Liver (tissue), 9 donors: ENCODE measurements around the gene WNK2. TPM values are rescaled to one million over a fixed set of nuclear protein-coding genes. Genes with fewer than 3 reads are reported as not detected.
"Not testable (repeated sequence)": the region's sequence is repeated elsewhere in the genome, so short reads cannot be mapped to it uniquely, and the experiment has no call there.

Source experiments
- DNase-seq: peaks from one replicate; pipeline ENCODE4 v3.0.0-alpha.2; 2017; ENCODE audit warnings: low spot score
- H3K27ac ChIP-seq, 2 donors: one replicate each; pipeline ENCODE4 v1.7.0; 2013; ENCODE audit warnings: inconsistent platforms in 2 of 2, low read length in 2 of 2, control low read depth in 1 of 2, low read depth in 1 of 2, mild to moderate bottlenecking in 1 of 2
- H3K27me3 ChIP-seq, 4 donors: one replicate each; pipeline versions ENCODE4 v1.6.1 to v1.7.0; 2013; ENCODE audit warnings: low read length in 3 of 4, inconsistent platforms in 1 of 4, mild to moderate bottlenecking in 1 of 4, moderate library complexity in 1 of 4; ENCODE audit not compliant: control insufficient read depth in 4 of 4, insufficient read depth in 4 of 4
- H3K36me3 ChIP-seq, 4 donors: one replicate each; pipeline versions ENCODE4 v1.6.1 to v1.7.0; 2013; ENCODE audit warnings: low read length in 3 of 4, mild to moderate bottlenecking in 3 of 4, low read depth in 1 of 4, moderate library complexity in 1 of 4; ENCODE audit not compliant: control insufficient read depth in 4 of 4, insufficient read depth in 3 of 4
- H3K4me1 ChIP-seq, 4 donors: one replicate each; pipeline versions ENCODE4 v1.6.1 to v1.7.0; 2013; ENCODE audit warnings: low read length in 3 of 4, mild to moderate bottlenecking in 3 of 4, moderate library complexity in 1 of 4; ENCODE audit not compliant: control insufficient read depth in 4 of 4, insufficient read depth in 4 of 4
- H3K4me3 ChIP-seq, 3 donors: one replicate each; pipeline versions ENCODE4 v1.6.1 to v1.7.0; 2013; ENCODE audit warnings: low read length in 3 of 3, control low read depth in 1 of 3, low read depth in 1 of 3, mild to moderate bottlenecking in 1 of 3
- H3K9ac ChIP-seq, 2 donors: one replicate each; pipeline ENCODE4 v1.7.0; 2013; ENCODE audit warnings: low read length in 2 of 2, mild to moderate bottlenecking in 2 of 2, moderate library complexity in 2 of 2, control low read depth in 1 of 2, low read depth in 1 of 2
- H3K9me3 ChIP-seq, 4 donors: one replicate each; pipeline versions ENCODE4 v1.6.1 to v1.7.0; 2013; ENCODE audit warnings: low read length in 3 of 4; ENCODE audit not compliant: control insufficient read depth in 4 of 4
- CTCF ChIP-seq: fragments of 150-350 bp; IDR thresholded peaks from 2 replicates; pipeline ENCODE4 v1.5.1; 2017; ENCODE audit warnings: improper control_type of control experiment, low read depth, low read length; ENCODE audit not compliant: missing input control
- EGR1 ChIP-seq, 2 donors: IDR thresholded peaks; 2 replicates each; pipeline ENCODE4 v1.6.1; 2016 to 2018; ENCODE audit warnings: antibody characterized with exemption in 2 of 2, low read depth in 2 of 2
- FOXA2 ChIP-seq: IDR thresholded peaks from 2 replicates; pipeline ENCODE4 v1.6.1; 2016; ENCODE audit warnings: antibody characterized with exemption
- GABPA ChIP-seq, 2 donors: IDR thresholded peaks in 1 of 2; conservative IDR thresholded peaks in 1 of 2; 2 replicates each; pipeline ENCODE4 v1.6.1; 2016; ENCODE audit warnings: antibody characterized with exemption in 2 of 2, mild to moderate bottlenecking in 1 of 2, moderate library complexity in 1 of 2
- HNF4A ChIP-seq, 2 donors: conservative IDR thresholded peaks; 2 replicates each; pipeline ENCODE4 v1.6.1; 2016; ENCODE audit warnings: antibody characterized with exemption in 2 of 2, mild to moderate bottlenecking in 2 of 2
- HNF4G ChIP-seq: IDR thresholded peaks from 2 replicates; pipeline ENCODE4 v1.6.1; 2016; ENCODE audit warnings: antibody characterized with exemption
- JUND ChIP-seq, 2 donors: IDR thresholded peaks; 2 replicates each; pipeline ENCODE4 v1.6.1; 2016; ENCODE audit warnings: antibody characterized with exemption in 2 of 2
- MAX ChIP-seq: IDR thresholded peaks from 2 replicates; pipeline ENCODE4 v1.6.1; 2016; ENCODE audit warnings: antibody characterized with exemption
- NR2F2 ChIP-seq: IDR thresholded peaks from 2 replicates; pipeline ENCODE4 v1.6.1; 2016; ENCODE audit warnings: antibody characterized with exemption
- RAD21 ChIP-seq, 2 donors: IDR thresholded peaks; 2 replicates each; pipeline ENCODE4 v1.6.1; 2016; ENCODE audit warnings: antibody characterized with exemption in 2 of 2, mild to moderate bottlenecking in 2 of 2
- REST ChIP-seq: IDR thresholded peaks from 2 replicates; pipeline ENCODE4 v1.6.1; 2016; ENCODE audit warnings: antibody characterized with exemption, mild to moderate bottlenecking
- RXRA ChIP-seq, 2 donors: IDR thresholded peaks; 2 replicates each; pipeline ENCODE4 v1.6.1; 2017 to 2018; ENCODE audit warnings: antibody characterized with exemption in 2 of 2, mild to moderate bottlenecking in 1 of 2
- SP1 ChIP-seq: IDR thresholded peaks from 2 replicates; pipeline ENCODE4 v1.6.1; 2018; ENCODE audit warnings: antibody characterized with exemption, mild to moderate bottlenecking
- TAF1 ChIP-seq: conservative IDR thresholded peaks from 2 replicates; pipeline ENCODE4 v1.6.1; 2016; ENCODE audit warnings: antibody characterized with exemption, mild to moderate bottlenecking
- YY1 ChIP-seq: IDR thresholded peaks from 2 replicates; pipeline ENCODE4 v1.6.1; 2016; ENCODE audit warnings: antibody characterized with exemption, mild to moderate bottlenecking
- WGBS: extraction: QIAGEN DNeasy Blood & Tissue Kit; methylation state at CpG from one replicate; pipeline ENCODE4 v1.1.7; 2013; 5-methylcytosine and 5-hydroxymethylcytosine counted together
- polyA plus RNA-seq, 2 donors: library from polyadenylated mRNA; stranded (reverse) in 1 of 2; unstranded in 1 of 2; fragments of 200-250 nt in 1 of 2; fragments of >200 nt in 1 of 2; fragmentation: Nextera tagmentation in 1 of 2; extraction: Ambion mirVana in 1 of 2; gene quantifications; one replicate each; pipeline versions ENCODE4 v1.2.1 to v1.2.3, GENCODE V29; 2013 to 2015
- total RNA-seq, 2 donors: library from RNA; depleted of rRNA; stranded (reverse); fragments of >200 nt; gene quantifications; one replicate each; pipeline ENCODE4 v1.2.3, GENCODE V29; 2014
- donor health status: healthy.
- donor health status: healthy.
- donor health status: healthy.
- donor health status: healthy.
- donor health status: healthy.

WNK2 gene
- total and polyA plus RNA-seq, 4 donors = 0.65 to 4.4 (median 1.7) TPM

GRCh38 chr9:93357649-93358048, 173.7 kb downstream of the WNK2 start (continued):
- TF ChIP-seq REST (no peak), FOXA2 (no peak), RXRA (IDR thresholded peaks at IDR 0.05) (no peak), JUND (IDR thresholded peaks at IDR 0.05) (no peak), HNF4A (conservative IDR thresholded peaks at IDR 0.05) (no peak)

GRCh38 chr9:93359907-93360306, 176.0 kb downstream of the WNK2 start:
- WGBS = 91% methylated on average over 8 of the region's 8 CpGs
- not testable (repeated sequence) for H3K9me3 ChIP-seq, H3K4me1 ChIP-seq, H3K4me3 ChIP-seq, H3K36me3 ChIP-seq, H3K9ac ChIP-seq, DNase-seq, H3K27me3 ChIP-seq, H3K27ac ChIP-seq

GRCh38 chr9:93361995-93362394, 178.1 kb downstream of the WNK2 start:
- Histone ChIP-seq H3K27ac (no peak overlapping the region), H3K27me3 (no peaks in the 10 kb centered on the region), H3K36me3 (no peaks in the 10 kb centered on the region), H3K9ac (no peak overlapping the region), H3K4me1 (no peaks in the 10 kb centered on the region), H3K9me3 (no peaks in the 10 kb centered on the region), H3K4me3 (no peak overlapping the region)
- 62% methylated on average over 3 of the region's 3 CpGs for WGBS
- no peak for DNase-seq
- TF ChIP-seq CTCF (no peak), EGR1 (IDR thresholded peaks at IDR 0.05; ENCODE audit: low read depth in 2 of 2) (no peak), HNF4G (no peak), FOXA2 (no peak), NR2F2 (no peak), JUND (IDR thresholded peaks at IDR 0.05) (no peak), REST (no peak), TAF1 (no peak), SP1 (no peak), HNF4A (conservative IDR thresholded peaks at IDR 0.05) (no peak), YY1 (no peak), MAX (no peak), GABPA (IDR thresholded peaks at IDR 0.05 in 1 of 2, conservative IDR thresholded peaks at IDR 0.05 in 1 of 2) (no peak), RAD21 (IDR thresholded peaks at IDR 0.05) (no peak), RXRA (IDR thresholded peaks at IDR 0.05) (no peak)
